IMR-90 (cell line): Measurements from ENCODE around the gene CACNG5. TPM values are rescaled to one million over a fixed set of nuclear protein-coding genes. Genes with fewer than 3 reads are reported as not detected.

ENCODE experiments used
- microRNA-seq, 2 experiments: library from miRNA; stranded (forward) in 1 of 2; unstranded in 1 of 2; fragments of 10-50 nt in 1 of 2; fragments of <30 nt in 1 of 2; gene quantifications in 1 of 2; microRNA quantifications in 1 of 2; one replicate each; pipeline versions ENCODE3 to v1.1.0; 2013 to 2020; ENCODE audit not compliant: insufficient read depth in 1 of 2, insufficient read length in 1 of 2, unreplicated experiment in 1 of 2
- polyA plus RNA-seq, 3 experiments: library from polyadenylated mRNA; depleted of rRNA; stranded (reverse); fragments of >200 nt; gene quantifications; 2 replicates each; pipeline ENCODE4 v1.2.3, GENCODE V29; 2012; ENCODE audit warnings: low replicate concordance in 1 of 3
- small RNA-seq, 5 experiments: library from RNA; depleted of rRNA; stranded (forward); fragments of <200 nt; gene quantifications; one replicate each; pipeline ENCODE3, GENCODE V24; 2012
- total RNA-seq: library from RNA; depleted of rRNA; stranded (reverse); fragments of >200 nt; gene quantifications from 2 replicates; pipeline ENCODE4 v1.2.3, GENCODE V29; 2012; rRNA removed

CACNG5 gene
- total and polyA plus RNA-seq, 2 of the 4 experiments (the other 2 are of a cell fraction): not detected

Small RNA genes lying within 50 kb of the gene (microRNA-seq; reads per million reads assigned to microRNA genes)
- gene MIR634 (ENCODE audit: insufficient read depth in 1 of 2, insufficient read length in 1 of 2, unreplicated experiment in 1 of 2) (0 reads per million in 2 experiments), gene RNA5SP446 (ENCODE audit: insufficient read depth, insufficient read length) (not detected)

Small RNA genes lying within 50 kb of the gene (small RNA-seq; reads per million reads assigned to genes)
- gene MIR634: 0 to 0.60 (median 0) reads per million in 5 experiments
- gene RNA5SP446: 0 reads per million in 5 experiments

Other genes starting within 250 kb of the CACNG5 start
- gene CACNG4, start 129.6 kb downstream of the CACNG5 start, total RNA-seq: under 0.01 TPM in 2 replicates
- 0.44 and 0.53 TPM in 2 replicates for gene CACNG4, start 129.6 kb downstream of the CACNG5 start, polyA plus RNA-seq (2012; rRNA removed)
- not detected in 2 replicates for gene CACNG1, start 209.4 kb downstream of the CACNG5 start, total RNA-seq
- gene CACNG1, start 209.4 kb downstream of the CACNG5 start, polyA plus RNA-seq (2012; rRNA removed): not detected in 2 replicates